Glomerular visceral epithelial cell (primary cell): Measurements from ENCODE around the gene NUP210.
A peak's percentile ranks its signal among the peaks of the same experiment; 100 is the strongest.
"Not testable (repeated sequence)": the region's sequence is repeated elsewhere in the genome, so short reads cannot be mapped to it uniquely, and the experiment has no call there.

ENCODE experiments used
- DNase-seq: peaks from one replicate; pipeline ENCODE4 v3.0.0-alpha.2; 2016; ENCODE audit errors: extremely low spot score

The NUP210 gene

DNA sequence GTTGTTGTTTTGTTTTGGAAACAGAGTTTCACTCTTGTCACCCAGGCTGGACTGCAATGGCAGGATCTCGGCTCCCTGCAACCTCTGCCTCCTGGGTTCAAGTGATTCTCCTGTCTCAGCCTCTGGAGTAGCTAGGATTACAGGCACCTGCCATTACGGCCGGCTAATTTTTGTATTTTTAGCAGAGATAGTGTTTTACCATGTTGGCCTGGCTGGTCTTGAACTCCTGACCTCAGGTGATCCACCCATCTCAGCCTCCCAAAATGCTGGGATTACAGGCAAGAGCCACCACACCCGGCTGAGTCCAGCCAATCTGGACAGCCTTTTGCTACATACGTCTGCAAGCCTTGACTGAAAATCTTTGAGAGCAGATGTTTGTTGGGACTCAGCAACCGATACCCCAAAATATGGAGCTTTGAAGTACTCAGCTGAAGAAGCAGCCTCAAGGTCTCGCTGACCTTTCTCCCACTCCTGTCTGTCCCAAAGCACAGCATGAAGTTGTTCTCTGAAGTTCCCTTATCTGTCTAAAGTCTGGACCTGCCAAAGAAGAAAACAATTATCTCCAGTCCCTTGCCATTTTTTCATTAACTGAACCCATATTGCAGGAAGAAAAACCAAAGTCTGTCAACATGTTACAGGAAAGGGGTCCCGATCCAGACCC is 9.6 kb upstream of the NUP210 start:
- no peak for DNase-seq

DNA sequence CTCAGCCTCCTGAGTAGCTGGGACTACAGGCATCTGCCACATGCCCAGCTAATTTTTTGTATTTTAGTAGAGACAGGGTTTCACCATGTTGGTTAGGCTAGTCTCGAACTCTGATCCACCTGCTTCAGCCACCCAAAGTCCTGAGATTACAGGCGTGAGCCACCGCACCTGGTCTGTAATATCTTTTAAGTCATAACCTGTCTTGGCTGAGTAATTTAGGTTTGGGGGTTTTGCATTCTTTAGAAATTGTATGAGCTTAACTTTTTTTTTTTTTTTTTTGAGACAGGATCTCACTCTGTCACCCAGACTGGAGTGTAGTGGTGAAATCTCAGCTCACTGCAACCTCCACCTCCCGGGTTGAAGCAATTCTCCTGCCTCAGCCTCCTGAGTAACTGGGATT is 8.6 kb upstream of the NUP210 start:
- not testable (repeated sequence) for DNase-seq

DNA sequence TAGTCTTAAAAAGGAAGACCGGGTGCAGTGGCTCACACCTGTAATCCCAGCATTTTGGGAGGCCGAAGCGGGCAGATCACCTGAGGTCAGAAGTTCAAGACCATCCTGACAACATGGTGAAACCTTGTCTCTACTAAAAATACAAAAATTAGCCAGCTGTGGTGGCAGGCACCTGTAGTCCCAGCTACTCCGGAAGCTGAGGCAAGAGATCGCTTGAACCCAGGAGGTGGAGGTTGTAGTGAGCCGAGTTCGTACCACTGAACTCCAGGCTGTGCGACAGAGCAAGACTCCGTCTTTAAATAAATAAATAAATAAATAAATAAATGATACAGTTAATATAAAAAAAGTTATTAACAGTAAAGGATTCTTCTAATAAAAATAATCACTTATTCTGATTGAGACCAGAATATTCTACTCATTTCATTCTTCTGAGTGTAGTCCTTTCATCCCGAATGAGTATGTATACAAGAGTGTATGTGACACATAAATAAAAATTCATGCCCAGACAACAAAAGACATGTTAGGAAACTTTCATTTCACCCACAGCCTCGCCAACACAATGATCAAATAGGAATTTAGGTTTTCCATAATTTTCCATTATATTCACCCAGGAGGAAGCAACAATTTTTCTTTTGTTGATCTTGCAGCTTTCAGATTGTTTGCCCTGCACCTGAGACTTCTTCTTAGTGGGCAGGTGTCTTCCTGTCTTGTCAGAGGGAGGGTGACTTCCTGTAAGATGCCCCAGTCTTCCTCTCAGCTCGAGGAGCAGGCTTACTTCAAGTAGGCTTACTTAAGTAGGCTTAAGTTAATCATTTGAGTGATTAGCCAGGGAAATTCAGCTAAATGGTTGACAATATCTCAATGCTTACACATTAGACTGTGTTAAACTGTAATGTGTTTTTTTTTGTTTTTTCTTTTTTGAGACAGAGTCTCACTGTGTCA is 7.8 kb upstream of the NUP210 start:
- no peak for DNase-seq

DNA sequence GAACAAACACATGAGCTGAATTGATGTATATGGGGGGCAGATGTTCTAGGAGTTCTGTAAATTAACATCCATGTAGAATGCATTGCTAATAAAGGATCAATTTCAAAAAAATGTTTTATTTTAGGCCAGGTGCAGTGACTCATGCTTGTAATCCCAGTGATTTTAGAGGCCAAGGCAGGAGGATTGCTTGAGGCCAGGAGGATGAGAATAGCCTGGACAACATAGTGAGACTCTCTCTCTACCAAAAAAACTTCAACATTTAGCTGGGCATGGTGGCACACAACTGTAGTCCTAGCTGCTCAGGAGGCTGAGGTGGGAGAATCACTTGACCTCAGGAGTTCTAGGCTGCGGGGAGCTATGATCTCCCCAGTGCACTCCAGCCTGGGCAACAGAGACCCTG is 6.5 kb upstream of the NUP210 start:
- DNase-seq, result no peak

DNA sequence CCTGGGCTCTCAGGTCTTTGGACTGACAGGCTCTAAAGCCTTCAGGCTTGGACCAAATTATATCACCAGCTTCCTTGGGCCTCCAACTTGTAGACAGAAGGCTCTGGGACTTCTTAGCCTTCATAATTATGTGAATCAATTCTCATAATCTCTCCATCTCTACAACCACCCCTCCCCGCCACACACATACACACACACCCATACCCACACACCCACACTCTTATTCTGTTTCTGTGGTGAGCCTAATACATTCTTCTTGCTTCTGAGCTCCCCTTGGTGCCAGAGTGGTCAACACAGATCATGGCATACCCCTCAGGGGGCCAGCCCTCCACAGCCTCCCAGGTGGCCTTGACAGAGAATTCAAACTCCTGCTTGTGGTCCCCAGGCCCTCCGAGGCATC is 5.6 kb upstream of the NUP210 start:
- no peak for DNase-seq

DNA sequence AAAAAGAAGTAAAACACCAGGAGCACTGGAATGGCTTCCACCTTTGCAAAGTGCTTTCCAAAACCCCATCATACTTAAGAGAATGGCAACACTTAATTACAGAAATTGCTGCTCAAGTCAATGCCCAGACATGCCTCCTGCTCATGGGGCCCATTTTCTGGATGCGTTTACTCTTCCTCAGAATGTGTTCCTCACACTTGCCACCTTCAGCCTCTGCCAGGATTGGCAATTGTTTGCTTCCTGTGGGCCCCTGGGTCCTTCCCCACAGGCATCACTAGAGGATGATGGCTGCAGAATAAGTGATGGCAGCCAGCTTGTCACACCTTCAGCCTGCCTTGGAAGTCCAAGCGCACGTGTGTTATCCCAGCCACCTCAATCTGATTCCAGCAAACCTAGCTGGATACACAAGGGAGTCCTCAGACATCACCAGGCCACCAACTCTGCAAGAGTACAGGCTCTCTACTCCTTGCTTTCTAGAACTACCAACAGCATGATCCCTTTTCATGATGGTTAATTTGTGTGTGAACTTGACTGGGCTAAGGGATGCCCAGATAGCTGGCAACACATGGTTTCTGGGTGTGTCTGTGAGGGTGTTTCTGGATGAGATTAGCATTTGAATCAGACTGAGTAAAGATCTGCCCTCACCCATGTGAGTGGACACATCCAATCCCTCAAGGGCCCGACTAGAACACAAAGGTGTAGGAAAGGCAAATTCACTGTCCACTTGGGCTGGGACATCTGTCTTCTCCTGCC is 4.9 kb upstream of the NUP210 start:
- no peak for DNase-seq

DNA sequence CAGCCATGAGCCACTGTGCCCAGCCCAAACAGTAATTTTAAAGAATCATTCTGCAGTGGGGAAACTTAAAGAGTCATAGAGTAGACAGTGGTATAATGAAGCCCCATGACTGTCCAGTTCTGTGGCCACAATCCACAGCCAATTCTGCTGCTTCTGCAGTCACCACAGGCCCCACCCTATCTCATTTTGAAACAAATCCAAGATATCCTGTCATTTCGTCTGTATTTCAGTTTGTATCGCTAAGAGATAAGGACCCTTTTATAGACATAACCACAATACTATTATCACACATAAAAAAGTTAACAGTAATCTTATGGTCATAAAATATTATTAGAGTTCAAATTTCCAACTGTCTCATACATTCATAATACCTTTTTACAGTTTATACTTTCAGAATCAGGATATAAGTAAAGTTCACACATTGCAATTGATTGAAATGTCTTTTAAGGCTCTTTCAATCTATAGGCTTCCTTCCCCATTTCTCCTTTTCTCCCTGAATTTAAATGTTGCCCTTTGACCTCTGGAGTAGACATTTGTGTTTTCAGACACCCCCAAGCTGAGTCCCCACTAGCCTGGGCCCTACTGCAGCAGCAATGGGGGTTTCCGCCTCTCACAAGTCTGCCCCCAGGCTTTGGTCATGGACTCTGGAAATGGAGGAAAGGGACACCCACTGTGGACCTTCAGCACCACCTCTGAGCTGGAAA is 4.2 kb upstream of the NUP210 start:
- no peak for DNase-seq

DNA sequence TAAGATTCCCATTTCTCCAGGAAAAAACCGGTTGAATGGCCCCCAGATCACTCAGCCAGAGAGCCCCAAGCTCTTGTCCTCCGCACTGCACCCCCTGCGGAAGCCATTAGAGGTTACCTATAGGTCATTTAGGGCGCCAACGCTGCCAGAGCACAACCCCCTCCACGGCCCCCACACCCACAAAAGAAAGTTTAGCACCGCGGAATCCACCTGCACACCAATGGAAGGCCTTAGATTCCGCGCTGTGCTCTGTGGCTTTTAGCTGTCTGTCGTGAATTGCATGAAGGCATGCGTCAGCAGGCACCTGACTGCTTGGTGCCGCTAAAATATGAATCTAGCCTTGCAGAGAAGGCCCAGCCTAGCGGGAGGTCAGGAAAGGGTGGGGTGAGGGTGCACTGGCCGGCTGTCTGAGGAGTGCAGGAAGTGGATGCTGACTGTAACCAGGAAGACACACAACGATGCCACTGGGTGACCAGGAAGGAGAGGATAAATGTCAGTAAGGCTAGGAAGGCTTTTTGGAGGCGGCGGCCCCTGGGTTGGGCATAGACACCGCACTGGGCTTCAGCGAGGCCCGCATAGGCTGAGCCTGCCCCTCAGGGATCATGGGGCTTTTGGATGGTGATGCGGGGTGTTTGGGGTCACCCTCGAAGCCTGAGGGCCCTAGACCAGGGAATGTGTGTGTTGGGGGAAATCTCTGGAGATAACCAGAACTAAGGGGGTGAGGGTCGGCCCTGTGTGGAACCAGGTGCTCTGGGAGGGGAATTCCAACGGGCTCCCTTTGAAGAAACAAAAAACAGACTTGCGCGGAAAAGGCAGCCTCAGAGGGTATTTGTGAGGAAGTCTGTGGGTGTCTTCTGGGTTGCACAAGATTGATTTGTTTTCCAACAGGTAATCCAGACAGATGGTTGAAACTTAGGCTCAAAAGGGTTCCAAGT is 976 bp upstream of the NUP210 start:
- peak; percentile 30 for DNase-seq

DNA sequence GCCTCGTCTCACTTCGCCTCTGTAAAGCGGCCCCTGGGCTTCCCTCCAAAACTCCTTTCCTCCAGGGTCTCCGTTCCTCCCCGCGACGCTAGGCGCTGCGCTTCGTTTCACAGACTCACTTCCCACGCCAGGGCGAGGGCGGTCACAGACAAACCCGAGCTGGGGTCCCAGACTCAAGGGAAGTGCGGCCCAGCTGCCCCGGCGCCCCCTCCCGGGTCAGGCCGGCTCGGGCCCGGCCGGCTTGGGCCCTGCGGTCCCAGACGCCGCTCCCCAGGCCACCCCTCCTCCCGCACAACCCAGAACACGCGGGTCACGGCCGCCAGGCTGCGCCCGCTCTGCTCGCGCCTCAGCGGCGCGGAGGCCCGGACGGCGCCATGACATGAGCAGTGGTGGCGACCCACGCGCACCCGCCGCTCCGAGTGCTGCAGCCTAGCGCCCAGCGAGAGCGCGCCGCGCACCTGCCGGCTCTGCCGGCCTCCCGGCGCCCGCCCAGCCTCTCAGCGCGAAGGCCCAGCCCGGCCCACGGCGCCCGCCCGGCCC is 547 bp downstream of the NUP210 start:
- peak; percentile 38 for DNase-seq

DNA sequence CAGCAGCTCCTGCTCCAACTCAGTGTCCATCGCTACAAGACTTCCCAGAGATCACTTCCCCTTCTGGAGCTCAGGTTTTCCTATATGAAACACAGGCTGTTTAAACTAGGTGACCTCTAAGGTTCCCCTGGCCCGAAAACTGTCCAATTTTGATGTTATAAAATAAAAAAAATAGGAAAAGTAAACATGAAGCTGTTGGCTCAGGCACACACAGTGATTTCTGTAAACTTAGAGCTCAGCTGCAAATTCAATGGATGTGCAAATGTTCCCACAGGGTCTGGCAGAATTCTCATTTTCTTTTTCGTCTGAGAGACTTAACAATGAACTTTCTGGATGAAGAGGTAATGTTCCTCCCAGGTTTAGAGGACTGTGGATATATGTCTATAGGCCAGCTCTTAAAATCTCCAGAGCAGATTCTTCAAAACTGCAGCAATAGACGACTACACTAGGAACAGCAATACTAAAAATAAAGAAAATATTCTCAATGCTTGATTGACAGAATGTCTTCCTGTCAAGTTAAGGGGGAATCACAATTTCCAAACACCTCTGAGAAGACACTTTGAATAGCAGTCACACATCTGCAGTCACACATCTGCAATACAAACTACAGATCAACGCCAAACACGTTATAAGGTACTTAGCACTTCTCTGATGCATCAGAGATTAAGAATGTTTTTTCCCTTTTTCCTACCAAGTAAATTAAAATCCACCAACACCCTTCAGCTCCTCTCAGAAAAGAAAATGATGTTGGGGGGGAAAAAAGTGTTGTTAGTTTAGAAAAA is 2.8 kb downstream of the NUP210 start:
- DNase-seq, result no peak

DNA sequence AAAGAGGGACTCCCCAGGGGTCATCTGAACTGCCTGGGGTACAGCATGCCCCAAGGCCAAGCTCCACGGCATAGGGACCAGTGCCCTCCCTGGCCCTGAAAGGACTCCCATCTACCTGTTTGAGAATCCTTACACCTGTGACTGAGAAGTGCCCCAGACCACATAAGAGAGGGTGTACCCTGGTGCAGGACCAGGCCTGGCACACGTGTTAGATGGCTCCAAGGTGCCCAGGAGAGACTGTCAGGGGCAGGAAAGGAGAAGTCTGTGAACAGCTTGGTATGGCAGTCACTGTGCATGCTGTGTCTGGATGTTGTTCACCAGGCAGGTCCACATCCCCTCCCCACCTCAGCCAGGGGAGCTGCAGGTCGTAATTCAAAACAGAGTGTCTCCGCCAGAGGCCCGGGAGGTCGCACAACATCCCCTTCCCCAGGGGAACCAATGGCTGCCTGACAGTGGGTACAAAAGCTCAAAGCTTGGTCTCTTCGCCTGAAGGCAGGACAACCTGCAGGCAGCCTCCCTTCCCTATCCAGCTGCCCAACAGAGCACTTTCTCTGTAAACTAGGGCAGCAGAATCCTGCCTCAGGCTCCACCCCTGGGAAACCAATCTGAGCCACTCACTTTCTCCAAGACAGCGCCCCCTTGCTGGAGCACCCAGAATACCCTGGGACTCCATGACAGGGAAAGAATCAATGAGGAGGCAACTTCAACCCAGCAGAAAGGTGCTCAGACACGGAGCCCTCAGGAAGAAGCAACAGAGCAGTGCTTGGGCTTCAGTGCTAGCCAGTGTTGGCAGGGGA is 3.9 kb downstream of the NUP210 start:
- DNase-seq, result no peak

DNA sequence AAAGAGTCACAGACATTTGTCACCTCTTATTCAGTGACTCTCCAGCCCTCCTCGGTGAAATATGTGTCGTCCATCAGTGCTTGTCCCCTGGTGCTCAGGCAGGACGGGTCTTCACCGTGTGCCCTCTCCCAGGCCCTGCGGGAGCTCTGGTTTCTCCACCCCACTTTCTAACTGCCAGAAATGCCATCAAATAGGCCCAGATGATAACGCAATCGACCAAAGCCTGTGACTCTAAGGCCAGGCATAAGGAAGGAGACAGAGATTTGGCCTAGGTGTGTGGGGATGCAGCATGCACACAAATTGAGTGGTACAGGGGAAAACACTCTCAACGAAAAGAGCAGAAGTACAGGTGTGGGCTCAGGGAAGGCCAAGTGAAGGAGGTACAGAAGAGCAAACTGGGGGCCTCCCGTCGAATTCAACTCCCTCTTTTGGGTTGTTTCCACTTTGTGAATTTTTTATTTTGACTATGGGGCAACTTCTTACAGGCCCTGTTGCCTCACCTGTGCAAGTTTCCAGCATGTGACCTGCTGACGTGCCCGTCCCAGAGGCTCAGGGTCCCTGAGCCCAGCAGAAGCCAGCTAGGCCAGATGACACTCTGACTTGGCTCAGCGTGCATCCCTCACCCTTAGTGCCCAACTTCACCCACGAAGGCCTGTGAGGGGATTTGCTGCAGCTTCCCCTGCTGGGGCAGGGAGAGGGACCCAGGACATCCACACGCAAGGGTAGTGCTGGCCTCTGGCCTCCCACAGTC is 4.7 kb downstream of the NUP210 start:
- DNase-seq, result no peak

DNA sequence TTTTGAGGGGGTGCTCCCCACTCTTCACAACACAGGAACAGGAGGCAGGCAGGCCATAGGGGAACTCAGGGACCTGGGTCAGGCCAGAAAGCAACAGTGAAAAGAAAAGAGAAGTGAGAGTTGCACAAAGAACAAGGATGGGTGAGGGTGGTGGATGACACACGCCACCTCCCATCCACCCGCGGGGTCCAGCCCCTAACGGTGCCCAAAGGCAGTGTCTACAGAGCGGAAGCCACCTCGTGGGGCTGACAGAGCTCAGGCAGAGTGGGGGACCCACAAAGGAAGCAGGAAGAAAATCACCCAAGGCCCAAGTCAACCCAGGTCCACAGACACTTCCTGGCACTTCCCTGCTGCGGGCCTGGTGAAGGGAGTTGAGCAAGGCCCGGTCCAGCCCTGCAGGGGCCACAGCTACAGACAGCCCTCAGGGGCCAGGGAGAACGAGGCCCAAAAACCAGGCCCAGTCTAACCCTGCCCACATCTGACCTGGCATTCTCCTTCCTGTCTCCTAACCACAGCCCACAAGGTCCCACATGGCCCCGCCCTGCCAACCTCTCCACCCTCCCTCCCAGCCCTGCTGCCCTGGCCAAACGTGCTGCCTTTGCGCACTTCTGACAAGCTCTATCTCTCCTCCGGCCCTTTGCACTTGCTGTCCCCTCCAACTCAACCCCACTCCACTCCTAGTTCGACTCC is 5.9 kb downstream of the NUP210 start:
- DNase-seq, result no peak

DNA sequence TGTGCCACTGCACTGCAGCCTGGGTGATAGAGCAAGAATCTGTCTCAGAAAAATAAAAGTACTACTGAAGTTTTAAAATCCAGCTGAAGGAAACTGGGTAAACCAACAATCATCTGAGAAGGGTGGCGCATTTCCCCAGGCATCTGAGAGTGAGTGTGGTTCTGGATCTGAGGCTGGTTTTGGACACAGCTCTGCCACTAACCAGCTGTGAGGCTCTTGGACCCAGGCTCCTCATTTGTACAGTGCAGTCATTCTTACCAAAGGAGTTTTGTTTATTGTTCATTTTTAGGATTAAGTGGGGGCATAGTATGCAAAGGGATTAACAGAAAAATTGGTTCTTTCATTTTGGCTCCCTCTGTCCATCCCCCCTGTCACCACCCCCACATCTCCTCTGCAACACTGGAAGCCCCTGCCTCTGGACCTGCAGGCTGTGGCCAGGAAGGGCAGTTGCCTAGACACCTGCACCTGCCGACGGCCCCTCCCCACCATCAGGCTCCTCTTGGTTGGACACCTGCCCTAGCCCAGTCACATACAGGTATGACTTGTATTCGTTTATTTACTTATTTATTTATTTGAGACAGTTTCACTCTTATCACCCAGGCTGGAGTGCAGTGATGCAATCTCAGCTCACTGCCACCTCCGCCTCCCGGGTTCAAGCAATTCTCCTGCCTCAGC is 8.8 kb downstream of the NUP210 start:
- no peak for DNase-seq

DNA sequence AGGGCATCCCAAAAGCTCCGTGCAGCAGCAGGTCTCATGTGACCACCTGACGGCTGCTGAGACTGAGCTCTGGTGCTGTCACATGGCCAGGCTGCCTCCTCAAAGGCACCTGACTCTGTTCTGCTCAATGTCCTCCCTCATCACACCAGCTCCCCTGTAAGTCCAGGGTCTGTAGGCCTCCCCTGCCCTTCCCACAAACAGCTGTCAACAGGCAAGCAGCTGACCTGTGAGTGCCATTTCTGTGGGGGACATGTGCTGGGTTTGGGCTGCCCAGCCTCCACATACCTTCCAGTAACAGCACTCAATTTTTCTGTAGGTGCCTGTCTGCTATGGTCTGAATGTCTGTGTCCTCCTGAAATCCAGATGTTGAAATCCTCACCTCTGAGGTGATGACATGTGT is 11.2 kb downstream of the NUP210 start:
- no peak for DNase-seq

DNA sequence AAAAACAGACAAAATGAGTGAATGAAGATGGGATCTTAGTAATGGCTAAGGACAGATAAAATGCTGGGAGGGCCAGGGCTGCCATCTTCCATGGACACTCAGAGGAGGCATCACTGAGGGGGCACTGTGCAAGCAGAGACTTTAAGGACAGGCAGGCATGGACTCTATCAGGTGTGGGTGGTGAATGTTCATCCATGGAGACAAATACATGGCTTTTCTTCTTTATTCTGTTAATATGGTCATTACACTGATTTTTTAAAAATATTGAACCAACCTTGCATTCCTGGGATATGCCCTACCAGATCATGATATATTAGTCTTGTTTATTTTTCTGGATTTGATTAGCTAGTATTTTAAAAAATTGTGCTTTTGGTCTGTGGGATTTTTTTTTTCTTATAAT is 12.2 kb downstream of the NUP210 start:
- DNase-seq, result no peak

DNA sequence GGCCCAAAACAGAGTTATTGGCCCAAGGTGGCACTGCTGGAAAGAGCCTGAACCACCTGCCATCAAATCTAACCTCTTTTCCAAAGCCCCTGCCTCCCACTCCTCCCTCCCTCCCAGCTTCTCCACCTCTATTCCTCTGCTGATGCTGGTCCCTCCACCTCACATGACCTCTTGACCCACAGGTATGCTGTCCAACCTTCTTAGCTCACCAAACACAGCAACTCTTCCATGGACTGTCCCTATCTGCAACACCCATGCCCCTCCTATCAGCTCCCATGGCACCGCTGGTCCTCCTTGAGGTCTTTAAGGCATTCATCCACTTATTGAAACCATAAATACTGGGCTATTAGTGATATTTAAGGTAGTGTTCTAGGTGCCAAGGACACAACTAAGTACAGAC is 12.6 kb downstream of the NUP210 start:
- no peak for DNase-seq
